OCI-LY7 (cell line): ENCODE results near the gene FRMD8. TPM values are rescaled to one million over a fixed set of nuclear protein-coding genes. Genes with fewer than 3 reads are reported as not detected.

Experiments
- BruUV-seq: library from RNA; stranded (reverse); fragments of 400-500 nt; replicated peaks from 2 replicates; lab custom pipeline; 2021; lab: Mats Ljungman, UMichigan
- CTCF ChIA-PET: fragments of 300-600 bp; sonication (Branson Sonifier 250); formaldehyde crosslinking; loops from one replicate; lab custom pipeline; 2022; ENCODE audit warnings: antibody characterized with exemption; ENCODE audit not compliant: unreplicated experiment; lab: Charles Lee
- POLR2A ChIA-PET: fragments of 300-600 bp; sonication (Branson Sonifier 250); formaldehyde crosslinking; loops from one replicate; lab custom pipeline; 2022; ENCODE audit warnings: antibody characterized with exemption; lab: Charles Lee
- DNase-seq: peaks from one replicate; pipeline ENCODE4 v3.0.0-alpha.2; 2015; ENCODE audit warnings: low spot score
- H2AFZ ChIP-seq: fragments of 200-600 bp; sonication (generic), shearing (Covaris generic); 2 replicates; pipeline ENCODE4 v1.6.1; 2014; ENCODE audit warnings: mild to moderate bottlenecking, antibody characterized with exemption, low read length, moderate library complexity
- H3K27ac ChIP-seq: fragments of 200-600 bp; sonication (generic); 2 replicates; pipeline ENCODE4 v1.5.1; 2014; ENCODE audit warnings: mixed run types, low read depth, mild to moderate bottlenecking, moderate library complexity, low read length, inconsistent platforms; ENCODE audit not compliant: poor library complexity, severe bottlenecking
- H3K36me3 ChIP-seq: fragments of 200-600 bp; sonication (generic); 2 replicates; pipeline ENCODE4 v1.6.1; 2014; ENCODE audit warnings: mild to moderate bottlenecking, antibody characterized with exemption, low read length, moderate library complexity, mixed read lengths; ENCODE audit not compliant: insufficient read depth
- H3K4me1 ChIP-seq: fragments of 200-600 bp; sonication (generic); 2 replicates; pipeline ENCODE4 v1.5.1; 2014; ENCODE audit warnings: mild to moderate bottlenecking, low read length; ENCODE audit not compliant: insufficient read depth, poor library complexity, severe bottlenecking
- H3K4me2 ChIP-seq: fragments of 200-600 bp; sonication (generic); 2 replicates; pipeline ENCODE4 v1.6.1; 2014; ENCODE audit warnings: mild to moderate bottlenecking, low read length
- H3K4me3 ChIP-seq: fragments of 200-600 bp; sonication (generic); 2 replicates; pipeline ENCODE4 v1.5.1; 2014; ENCODE audit warnings: mild to moderate bottlenecking, low read depth, low read length; ENCODE audit not compliant: poor library complexity, severe bottlenecking
- H3K79me2 ChIP-seq: fragments of 200-600 bp; sonication (generic); 2 replicates; pipeline ENCODE4 v1.6.1; 2016; ENCODE audit warnings: low read depth, mild to moderate bottlenecking, low read length, moderate library complexity, mixed read lengths; ENCODE audit not compliant: insufficient read depth
- H3K9me2 ChIP-seq: fragments of 200-600 bp; sonication (generic); 2 replicates; pipeline ENCODE4 v1.6.1; 2016; ENCODE audit warnings: mild to moderate bottlenecking, low read length, mixed read lengths; ENCODE audit not compliant: insufficient read depth
- H3K9me3 ChIP-seq: fragments of 200-600 bp; sonication (generic); 2 replicates; pipeline ENCODE4 v1.6.1; 2014; ENCODE audit warnings: mild to moderate bottlenecking, mixed run types, low read length, mixed read lengths
- H4K20me1 ChIP-seq: fragments of 200-600 bp; sonication (generic); 2 replicates; pipeline ENCODE4 v1.6.1; 2014; ENCODE audit warnings: mild to moderate bottlenecking, antibody characterized with exemption, low read length, moderate library complexity, mixed read lengths; ENCODE audit not compliant: insufficient read depth
- EZH2phosphoT487 ChIP-seq: fragments of 200-600 bp; sonication (generic); IDR thresholded peaks from 2 replicates; pipeline ENCODE4 v1.6.1; 2018; ENCODE audit warnings: low read depth, borderline replicate concordance, mild to moderate bottlenecking, mixed run types, antibody characterized with exemption, low read length, moderate library complexity, mixed read lengths
- intact Hi-C: fragments of 100-400 bp; cut with micrococcal nuclease; formaldehyde crosslinking; loops from one replicate; pipeline ENCODE4 v1.10.0; 2022; ENCODE audit not compliant: unreplicated experiment
- total RNA-seq, 2 experiments: library from RNA; depleted of rRNA in 1 of 2; stranded (reverse); fragments of >200 nt in 1 of 2; shearing (Covaris generic) in 1 of 2; gene quantifications; 2 replicates each; pipeline ENCODE4 v1.2.3, GENCODE V29; 2014 to 2022
- TF ChIP-seq, protein P1 (sequence below): fragments of 200-600 bp; sonication (generic); conservative IDR thresholded peaks from 2 replicates; pipeline ENCODE4 v1.5.1; 2014; ENCODE audit warnings: mild to moderate bottlenecking, antibody characterized with exemption, low read length, moderate library complexity, mixed read lengths

The FRMD8 gene
- total RNA-seq, 2 experiments from 2014 or later, result 37.6 to 55.8 TPM

DNA sequence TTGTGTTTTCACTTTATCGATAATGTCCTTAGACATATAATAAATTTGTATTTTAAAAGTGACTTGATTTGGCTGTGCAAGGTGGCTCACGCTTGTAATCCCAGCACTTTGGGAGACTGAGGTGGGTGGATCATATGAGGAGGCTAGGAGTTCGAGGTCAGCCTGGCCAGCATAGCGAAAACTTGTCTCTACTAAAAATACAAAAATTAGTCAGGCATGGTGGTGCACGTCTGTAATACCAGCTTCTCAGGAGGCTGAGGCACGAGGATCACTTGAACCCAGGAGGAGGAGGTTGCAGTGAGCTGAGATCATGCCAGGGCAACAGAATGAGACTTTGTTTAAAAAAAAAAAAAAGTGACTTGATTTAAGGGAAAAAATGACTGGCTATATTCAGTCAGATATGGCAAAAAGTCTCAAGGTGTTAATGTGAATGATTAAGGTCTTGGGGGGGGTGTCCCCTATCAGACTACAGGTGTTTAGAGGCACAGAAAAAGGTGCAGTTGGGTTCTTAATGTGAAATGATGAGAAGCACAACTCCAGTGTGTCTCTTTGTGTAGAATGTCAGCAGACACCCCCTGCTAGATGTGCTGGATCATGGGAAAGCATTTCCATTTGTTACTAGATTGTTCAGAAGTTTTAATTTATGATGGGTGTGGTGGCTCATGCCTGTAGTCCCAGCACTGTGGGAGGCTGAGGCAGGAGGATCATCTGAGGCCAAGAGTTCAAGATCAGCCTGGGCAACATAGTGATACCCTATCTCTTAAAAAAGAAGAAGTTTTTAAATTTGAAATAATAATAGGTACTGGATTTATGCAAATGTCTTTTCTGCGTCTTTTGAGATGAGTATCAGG lies 53.1 kb downstream of the FRMD8 start:
- H3K9me2 ChIP-seq, result no peaks in the 10 kb centered on the region
- peaks cover 25% of the 10 kb centered on the region for H3K36me3 ChIP-seq
- peaks cover 85% of the 10 kb centered on the region for H3K4me1 ChIP-seq
- no peak for DNase-seq
- BruUV-seq, result TSS peak; percentile 6
- H3K9me3 ChIP-seq, result no peaks in the 10 kb centered on the region
- intact Hi-C loops, result loop anchor here (2.0 kb wide), 2 partner anchors 17 to 23 kb away; no protein-coding TSS in a partner anchor
- peak overlapping the region; percentile 53 for H3K4me3 ChIP-seq
- no peak overlapping the region for H2AFZ ChIP-seq
- H3K27ac ChIP-seq, result peak overlapping the region; percentile 93
- peaks cover 23% of the 10 kb centered on the region; the same call in 1 of the 2 replicates for H3K79me2 ChIP-seq
- CTCF ChIA-PET, result no interaction called here
- POLR2A ChIA-PET, result interaction anchor here (5.1 kb wide), 1 partner anchor 59 kb away, joined by 32 read pairs; the partner anchor contains the start of gene MALAT1
- H3K4me2 ChIP-seq, result peak overlapping the region; percentile 74
- no peaks in the 10 kb centered on the region for H4K20me1 ChIP-seq
- TF ChIP-seq, protein P1, sequence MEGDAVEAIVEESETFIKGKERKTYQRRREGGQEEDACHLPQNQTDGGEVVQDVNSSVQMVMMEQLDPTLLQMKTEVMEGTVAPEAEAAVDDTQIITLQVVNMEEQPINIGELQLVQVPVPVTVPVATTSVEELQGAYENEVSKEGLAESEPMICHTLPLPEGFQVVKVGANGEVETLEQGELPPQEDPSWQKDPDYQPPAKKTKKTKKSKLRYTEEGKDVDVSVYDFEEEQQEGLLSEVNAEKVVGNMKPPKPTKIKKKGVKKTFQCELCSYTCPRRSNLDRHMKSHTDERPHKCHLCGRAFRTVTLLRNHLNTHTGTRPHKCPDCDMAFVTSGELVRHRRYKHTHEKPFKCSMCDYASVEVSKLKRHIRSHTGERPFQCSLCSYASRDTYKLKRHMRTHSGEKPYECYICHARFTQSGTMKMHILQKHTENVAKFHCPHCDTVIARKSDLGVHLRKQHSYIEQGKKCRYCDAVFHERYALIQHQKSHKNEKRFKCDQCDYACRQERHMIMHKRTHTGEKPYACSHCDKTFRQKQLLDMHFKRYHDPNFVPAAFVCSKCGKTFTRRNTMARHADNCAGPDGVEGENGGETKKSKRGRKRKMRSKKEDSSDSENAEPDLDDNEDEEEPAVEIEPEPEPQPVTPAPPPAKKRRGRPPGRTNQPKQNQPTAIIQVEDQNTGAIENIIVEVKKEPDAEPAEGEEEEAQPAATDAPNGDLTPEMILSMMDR, result no peak
- TF ChIP-seq EZH2phosphoT487, result no peak

GRCh38 chr11:65440831-65441499 lies 54.5 kb downstream of the FRMD8 start:
- Histone ChIP-seq H3K9me2 (no peaks in the 10 kb centered on the region), H3K9me3 (no peaks in the 10 kb centered on the region), H3K4me1 (peaks cover 85% of the 10 kb centered on the region), H2AFZ (no peak overlapping the region), H3K79me2 (peaks cover 23% of the 10 kb centered on the region; the same call in 1 of the 2 replicates), H3K36me3 (peaks cover 17% of the 10 kb centered on the region), H3K4me2 (peak overlapping the region; percentile 74), H3K27ac (peak overlapping the region; percentile 93), H4K20me1 (no peaks in the 10 kb centered on the region), H3K4me3 (peak overlapping the region; percentile 53)
- peak; percentile 91 for DNase-seq
- CTCF ChIA-PET, result no interaction called here
- intact Hi-C loops, result loop anchor here (2.0 kb wide), 2 partner anchors 16 to 24 kb away; no protein-coding TSS in a partner anchor
- POLR2A ChIA-PET, result interaction anchor here (5.1 kb wide), 1 partner anchor 57 kb away, joined by 32 read pairs; the partner anchor contains the start of gene MALAT1
- TF ChIP-seq, protein P1, result no peak
- no peak for TF ChIP-seq EZH2phosphoT487
- BruUV-seq, result no TSS peak
